GM12878 (cell line): ENCODE measurements around the gene NCKAP5.

Source experiments
- BMI1 ChIP-seq: fragments of 450-650 bp; IDR thresholded peaks from 2 replicates; pipeline ENCODE4 v1.6.1; 2016; ENCODE audit warnings: mild to moderate bottlenecking, moderate library complexity, borderline replicate concordance
- CHD1 ChIP-seq: IDR thresholded peaks from 2 replicates; pipeline ENCODE4 v1.6.1; 2012; ENCODE audit warnings: low read depth, low read length, improper control_type of control experiment
- EZH2 ChIP-seq: IDR thresholded peaks from 2 replicates; pipeline ENCODE4 v1.6.1; 2012; ENCODE audit warnings: low read depth, mild to moderate bottlenecking, control low read depth, inconsistent platforms, low read length, borderline replicate concordance; ENCODE audit not compliant: control insufficient read depth
- HDAC2 ChIP-seq: fragments of 200-600 bp; sonication (generic); IDR thresholded peaks from 2 replicates; pipeline ENCODE4 v1.6.1; 2017
- HDAC6 ChIP-seq: fragments of 200-600 bp; sonication (generic); IDR thresholded peaks from one replicate; pipeline ENCODE4 v1.8.0; 2017; ENCODE audit warnings: antibody characterized with exemption; ENCODE audit not compliant: unreplicated experiment
- JUND ChIP-seq: IDR thresholded peaks from 2 replicates; pipeline ENCODE4 v1.6.1; 2012; ENCODE audit warnings: low read depth, mild to moderate bottlenecking, low read length, improper control_type of control experiment, moderate library complexity
- MXI1 ChIP-seq: fragments of 150-350 bp; IDR thresholded peaks from 2 replicates; pipeline ENCODE4 v1.6.1; 2011; ENCODE audit warnings: low read depth, mild to moderate bottlenecking, inconsistent platforms, low read length, improper control_type of control experiment
- POLR2A ChIP-seq: IDR thresholded peaks from 2 replicates; pipeline ENCODE4 v1.6.1; 2011; ENCODE audit warnings: low read depth, mild to moderate bottlenecking, low read length
- SMC3 ChIP-seq: IDR thresholded peaks from 2 replicates; pipeline ENCODE4 v1.6.1; 2011; ENCODE audit warnings: low read length, improper control_type of control experiment, borderline replicate concordance
- TCF7 ChIP-seq: IDR thresholded peaks from 2 replicates; pipeline ENCODE4 v1.6.1; 2014; ENCODE audit warnings: antibody characterized with exemption, borderline replicate concordance
- TF ChIP-seq, protein P1 (sequence below), 3 experiments: IDR thresholded peaks in 2 of 3; conservative IDR thresholded peaks in 1 of 3; 2 replicates each; pipeline ENCODE4 v1.5.1; 2011; ENCODE audit warnings: low read depth in 3 of 3, low read length in 3 of 3, mild to moderate bottlenecking in 3 of 3, control low read depth in 2 of 3, moderate library complexity in 2 of 3, inconsistent platforms in 1 of 3, mixed read lengths in 1 of 3; ENCODE audit not compliant: control insufficient read depth in 2 of 3, insufficient read depth in 1 of 3; ENCODE audit errors: extremely low read depth in 1 of 3
- TF ChIP-seq, protein P2 (sequence below): IDR thresholded peaks from 2 replicates; pipeline ENCODE4 v1.6.1; 2012; ENCODE audit warnings: mild to moderate bottlenecking, low read depth, low read length

DNA sequence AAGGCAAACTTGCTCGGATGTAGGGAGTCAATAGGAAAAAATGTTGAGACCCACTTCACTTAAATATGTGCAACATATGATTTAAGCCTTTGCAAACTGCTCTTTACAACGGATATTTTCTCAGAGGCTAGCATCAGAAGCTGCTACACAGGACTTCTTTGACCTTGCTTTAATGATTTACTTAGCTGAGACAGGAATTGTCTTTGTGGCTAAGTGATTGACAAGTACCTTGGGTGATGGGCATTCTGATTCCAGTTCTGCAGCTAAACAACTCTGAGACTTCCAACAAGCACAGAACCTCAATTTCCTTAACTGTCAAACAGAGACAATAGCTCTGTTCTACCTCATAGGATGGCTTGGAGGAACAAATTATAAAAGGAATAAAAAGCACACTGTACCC lies 150.2 kb downstream of the NCKAP5 start:
- TF ChIP-seq EZH2 (no peak), TCF7 (no peak), HDAC6 (no peak), BMI1 (no peak), JUND (no peak), CHD1 (no peak), POLR2A (no peak), MXI1 (no peak), SMC3 (no peak), HDAC2 (no peak)
- TF ChIP-seq, protein P1, sequence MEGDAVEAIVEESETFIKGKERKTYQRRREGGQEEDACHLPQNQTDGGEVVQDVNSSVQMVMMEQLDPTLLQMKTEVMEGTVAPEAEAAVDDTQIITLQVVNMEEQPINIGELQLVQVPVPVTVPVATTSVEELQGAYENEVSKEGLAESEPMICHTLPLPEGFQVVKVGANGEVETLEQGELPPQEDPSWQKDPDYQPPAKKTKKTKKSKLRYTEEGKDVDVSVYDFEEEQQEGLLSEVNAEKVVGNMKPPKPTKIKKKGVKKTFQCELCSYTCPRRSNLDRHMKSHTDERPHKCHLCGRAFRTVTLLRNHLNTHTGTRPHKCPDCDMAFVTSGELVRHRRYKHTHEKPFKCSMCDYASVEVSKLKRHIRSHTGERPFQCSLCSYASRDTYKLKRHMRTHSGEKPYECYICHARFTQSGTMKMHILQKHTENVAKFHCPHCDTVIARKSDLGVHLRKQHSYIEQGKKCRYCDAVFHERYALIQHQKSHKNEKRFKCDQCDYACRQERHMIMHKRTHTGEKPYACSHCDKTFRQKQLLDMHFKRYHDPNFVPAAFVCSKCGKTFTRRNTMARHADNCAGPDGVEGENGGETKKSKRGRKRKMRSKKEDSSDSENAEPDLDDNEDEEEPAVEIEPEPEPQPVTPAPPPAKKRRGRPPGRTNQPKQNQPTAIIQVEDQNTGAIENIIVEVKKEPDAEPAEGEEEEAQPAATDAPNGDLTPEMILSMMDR (IDR thresholded peaks at IDR 0.05 in 2 of 3, conservative IDR thresholded peaks at IDR 0.05 in 1 of 3; ENCODE audit: control insufficient read depth in 2 of 3, extremely low read depth in 1 of 3, insufficient read depth in 1 of 3, low read depth in 3 of 3, low read length in 3 of 3), result no peak
- TF ChIP-seq, protein P2, sequence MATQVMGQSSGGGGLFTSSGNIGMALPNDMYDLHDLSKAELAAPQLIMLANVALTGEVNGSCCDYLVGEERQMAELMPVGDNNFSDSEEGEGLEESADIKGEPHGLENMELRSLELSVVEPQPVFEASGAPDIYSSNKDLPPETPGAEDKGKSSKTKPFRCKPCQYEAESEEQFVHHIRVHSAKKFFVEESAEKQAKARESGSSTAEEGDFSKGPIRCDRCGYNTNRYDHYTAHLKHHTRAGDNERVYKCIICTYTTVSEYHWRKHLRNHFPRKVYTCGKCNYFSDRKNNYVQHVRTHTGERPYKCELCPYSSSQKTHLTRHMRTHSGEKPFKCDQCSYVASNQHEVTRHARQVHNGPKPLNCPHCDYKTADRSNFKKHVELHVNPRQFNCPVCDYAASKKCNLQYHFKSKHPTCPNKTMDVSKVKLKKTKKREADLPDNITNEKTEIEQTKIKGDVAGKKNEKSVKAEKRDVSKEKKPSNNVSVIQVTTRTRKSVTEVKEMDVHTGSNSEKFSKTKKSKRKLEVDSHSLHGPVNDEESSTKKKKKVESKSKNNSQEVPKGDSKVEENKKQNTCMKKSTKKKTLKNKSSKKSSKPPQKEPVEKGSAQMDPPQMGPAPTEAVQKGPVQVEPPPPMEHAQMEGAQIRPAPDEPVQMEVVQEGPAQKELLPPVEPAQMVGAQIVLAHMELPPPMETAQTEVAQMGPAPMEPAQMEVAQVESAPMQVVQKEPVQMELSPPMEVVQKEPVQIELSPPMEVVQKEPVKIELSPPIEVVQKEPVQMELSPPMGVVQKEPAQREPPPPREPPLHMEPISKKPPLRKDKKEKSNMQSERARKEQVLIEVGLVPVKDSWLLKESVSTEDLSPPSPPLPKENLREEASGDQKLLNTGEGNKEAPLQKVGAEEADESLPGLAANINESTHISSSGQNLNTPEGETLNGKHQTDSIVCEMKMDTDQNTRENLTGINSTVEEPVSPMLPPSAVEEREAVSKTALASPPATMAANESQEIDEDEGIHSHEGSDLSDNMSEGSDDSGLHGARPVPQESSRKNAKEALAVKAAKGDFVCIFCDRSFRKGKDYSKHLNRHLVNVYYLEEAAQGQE, result no peak
